ENCODE data around the gene CMSS1.
"Not testable (repeated sequence)": the region's sequence is repeated elsewhere in the genome, so short reads cannot be mapped to it uniquely, and the experiment has no call there.

CMSS1 gene

GRCh38 chr3:100086401-100086800, 268.7 kb downstream of the CMSS1 start:
- Histone ChIP-seq H3K9me3 (ENCODE audit: control insufficient read depth in 2 of 2, low read length in 2 of 2) (no peaks in the 10 kb centered on the region), H3K4me3 (ENCODE audit: low read length in 2 of 2) (no peak overlapping the region), H3K27me3 (ENCODE audit: control insufficient read depth in 1 of 2, insufficient read depth in 2 of 2, low read length in 2 of 2) (no peaks in the 10 kb centered on the region), H3K9ac (ENCODE audit: low read length in 2 of 2) (no peak overlapping the region), H3K27ac (ENCODE audit: low read length) (no peak overlapping the region), H3K4me1 (ENCODE audit: control insufficient read depth, insufficient read depth, low read length) (no peaks in the 10 kb centered on the region), H3K36me3 (ENCODE audit: control insufficient read depth in 2 of 2, insufficient read depth in 2 of 2, low read length in 2 of 2) (no peaks in the 10 kb centered on the region)

GRCh38 chr3:100087198-100087597, 269.5 kb downstream of the CMSS1 start:
- no peak overlapping the region for H3K27ac ChIP-seq (ENCODE audit: low read length)
- H3K4me1 ChIP-seq (ENCODE audit: control insufficient read depth, insufficient read depth, low read length), result no peaks in the 10 kb centered on the region
- H3K4me3 ChIP-seq (ENCODE audit: low read length in 2 of 2), result no peak overlapping the region
- H3K9me3 ChIP-seq (ENCODE audit: control insufficient read depth in 2 of 2, low read length in 2 of 2), result no peaks in the 10 kb centered on the region
- no peak overlapping the region for H3K9ac ChIP-seq (ENCODE audit: low read length in 2 of 2)
- H3K36me3 ChIP-seq (ENCODE audit: control insufficient read depth in 2 of 2, insufficient read depth in 2 of 2, low read length in 2 of 2), result no peaks in the 10 kb centered on the region
- H3K27me3 ChIP-seq (ENCODE audit: control insufficient read depth in 1 of 2, insufficient read depth in 2 of 2, low read length in 2 of 2), result no peaks in the 10 kb centered on the region

DNA sequence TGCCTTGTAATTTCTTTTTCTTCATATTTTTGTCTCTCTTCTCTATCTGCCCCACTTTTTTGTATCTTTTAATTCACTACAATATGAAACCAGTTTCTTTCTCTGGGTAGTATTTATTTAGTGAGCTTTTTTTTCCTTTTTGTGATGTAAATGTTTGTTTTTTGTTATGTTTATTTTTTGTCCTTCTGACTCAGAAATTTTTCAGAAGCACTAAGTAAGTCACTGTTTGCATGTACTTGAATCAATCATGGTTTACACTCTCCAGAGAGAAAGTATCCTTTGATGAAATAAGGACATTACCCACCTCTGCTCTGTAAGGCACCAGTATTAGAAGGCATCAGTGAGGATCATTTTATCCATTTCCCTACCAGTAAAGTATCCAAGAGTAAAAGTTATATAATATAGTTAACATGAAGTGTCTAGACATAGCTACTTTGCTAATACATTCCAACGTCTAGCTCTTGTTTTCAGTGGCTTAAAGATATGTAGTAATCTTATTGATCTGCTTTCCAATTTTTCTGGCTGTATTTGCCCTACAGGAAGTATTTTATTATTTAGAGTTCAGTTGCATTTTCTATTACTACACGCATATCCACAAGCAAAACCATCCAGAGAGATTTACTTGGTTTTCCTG, 271.2 kb downstream of the CMSS1 start:
- no peak overlapping the region for H3K27ac ChIP-seq (ENCODE audit: low read length)
- H3K36me3 ChIP-seq (ENCODE audit: control insufficient read depth in 2 of 2, insufficient read depth in 2 of 2, low read length in 2 of 2), result no peaks in the 10 kb centered on the region
- H3K27me3 ChIP-seq (ENCODE audit: control insufficient read depth in 1 of 2, insufficient read depth in 2 of 2, low read length in 2 of 2), result no peaks in the 10 kb centered on the region
- H3K4me3 ChIP-seq (ENCODE audit: low read length in 2 of 2), result no peak overlapping the region
- no peaks in the 10 kb centered on the region for H3K4me1 ChIP-seq (ENCODE audit: control insufficient read depth, insufficient read depth, low read length)
- no peak overlapping the region for H3K9ac ChIP-seq (ENCODE audit: low read length in 2 of 2)
- H3K9me3 ChIP-seq (ENCODE audit: control insufficient read depth in 2 of 2, low read length in 2 of 2), result no peaks in the 10 kb centered on the region

GRCh38 chr3:100089812-100090668, 272.4 kb downstream of the CMSS1 start:
- Histone ChIP-seq H3K36me3 (ENCODE audit: control insufficient read depth in 2 of 2, insufficient read depth in 2 of 2, low read length in 2 of 2) (no peaks in the 10 kb centered on the region), H3K9me3 (ENCODE audit: control insufficient read depth in 2 of 2, low read length in 2 of 2) (no peaks in the 10 kb centered on the region), H3K27ac (ENCODE audit: low read length) (no peak overlapping the region), H3K4me3 (ENCODE audit: low read length in 2 of 2) (no peak overlapping the region), H3K27me3 (ENCODE audit: control insufficient read depth in 1 of 2, insufficient read depth in 2 of 2, low read length in 2 of 2) (no peaks in the 10 kb centered on the region), H3K9ac (ENCODE audit: low read length in 2 of 2) (no peak overlapping the region), H3K4me1 (ENCODE audit: control insufficient read depth, insufficient read depth, low read length) (no peaks in the 10 kb centered on the region)

DNA sequence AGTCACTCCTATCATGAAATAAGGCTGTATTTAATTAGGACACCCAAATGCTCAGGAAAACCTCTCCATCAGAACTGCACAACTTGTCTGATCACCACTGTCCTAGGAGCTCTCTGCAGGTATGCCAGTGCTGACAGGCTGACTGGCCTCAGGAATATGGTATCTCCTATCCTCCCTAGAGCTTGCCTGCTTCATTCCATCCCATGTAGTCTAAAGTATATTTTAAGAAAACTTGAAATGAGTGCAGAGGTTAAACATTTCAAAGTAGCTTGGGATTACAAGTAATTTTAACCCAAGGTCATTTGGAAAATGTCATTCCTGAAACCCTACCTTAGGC, 273.0 kb downstream of the CMSS1 start:
- no peaks in the 10 kb centered on the region for H3K9me3 ChIP-seq (ENCODE audit: control insufficient read depth in 2 of 2, low read length in 2 of 2)
- H3K9ac ChIP-seq (ENCODE audit: low read length in 2 of 2), result no peak overlapping the region
- H3K4me3 ChIP-seq (ENCODE audit: low read length in 2 of 2), result no peak overlapping the region
- no peaks in the 10 kb centered on the region for H3K4me1 ChIP-seq (ENCODE audit: control insufficient read depth, insufficient read depth, low read length)
- no peak overlapping the region for H3K27ac ChIP-seq (ENCODE audit: low read length)
- no peaks in the 10 kb centered on the region for H3K27me3 ChIP-seq (ENCODE audit: control insufficient read depth in 1 of 2, insufficient read depth in 2 of 2, low read length in 2 of 2)
- no peaks in the 10 kb centered on the region for H3K36me3 ChIP-seq (ENCODE audit: control insufficient read depth in 2 of 2, insufficient read depth in 2 of 2, low read length in 2 of 2)

- H3K36me3 ChIP-seq (ENCODE audit: control insufficient read depth in 2 of 2, insufficient read depth in 2 of 2, low read length in 2 of 2), result no peaks in the 10 kb centered on the region
- peaks cover 6% of the 10 kb centered on the region for H3K4me1 ChIP-seq (ENCODE audit: control insufficient read depth, insufficient read depth, low read length)
- no peak overlapping the region for H3K9ac ChIP-seq (ENCODE audit: low read length in 2 of 2)
- H3K4me3 ChIP-seq (ENCODE audit: low read length in 2 of 2), result no peak overlapping the region
- no peak overlapping the region for H3K27ac ChIP-seq (ENCODE audit: low read length)
- no peaks in the 10 kb centered on the region for H3K9me3 ChIP-seq (ENCODE audit: control insufficient read depth in 2 of 2, low read length in 2 of 2)
- no peaks in the 10 kb centered on the region for H3K27me3 ChIP-seq (ENCODE audit: control insufficient read depth in 1 of 2, insufficient read depth in 2 of 2, low read length in 2 of 2)
These were observed 276.2 kb downstream of the CMSS1 start for GRCh38 chr3:100093831-100094230.

DNA sequence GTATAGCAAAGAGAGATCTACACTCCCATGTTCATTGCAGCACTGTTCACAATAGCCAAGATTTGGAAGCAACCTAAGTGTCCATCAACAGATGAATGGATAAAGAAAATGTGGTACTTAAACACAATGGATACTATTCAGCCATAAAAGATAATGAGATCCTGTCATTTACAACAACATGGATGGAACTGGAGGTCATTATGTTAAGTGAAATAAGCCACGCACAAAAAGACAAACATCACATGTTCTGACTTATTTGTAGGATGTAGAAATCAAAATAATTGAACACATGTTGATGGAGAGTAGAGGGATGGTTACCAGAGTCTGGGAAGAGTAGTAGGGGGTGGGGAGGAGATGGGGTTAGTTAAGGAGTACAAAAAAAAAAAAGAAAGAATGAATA, 278.6 kb downstream of the CMSS1 start:
- not testable (repeated sequence) for H3K27me3 ChIP-seq (ENCODE audit: control insufficient read depth in 1 of 2, insufficient read depth in 2 of 2, low read length in 2 of 2); H3K4me1 ChIP-seq (ENCODE audit: control insufficient read depth, insufficient read depth, low read length); H3K4me3 ChIP-seq (ENCODE audit: low read length in 2 of 2); H3K9ac ChIP-seq (ENCODE audit: low read length in 2 of 2); H3K9me3 ChIP-seq (ENCODE audit: control insufficient read depth in 2 of 2, low read length in 2 of 2); H3K27ac ChIP-seq (ENCODE audit: low read length); H3K36me3 ChIP-seq (ENCODE audit: control insufficient read depth in 2 of 2, insufficient read depth in 2 of 2, low read length in 2 of 2)

- no peak overlapping the region for H3K27ac ChIP-seq (ENCODE audit: low read length)
- H3K36me3 ChIP-seq (ENCODE audit: control insufficient read depth in 2 of 2, insufficient read depth in 2 of 2, low read length in 2 of 2), result no peaks in the 10 kb centered on the region
- no peaks in the 10 kb centered on the region for H3K9me3 ChIP-seq (ENCODE audit: control insufficient read depth in 2 of 2, low read length in 2 of 2)
- H3K9ac ChIP-seq (ENCODE audit: low read length in 2 of 2), result no peak overlapping the region
- H3K4me1 ChIP-seq (ENCODE audit: control insufficient read depth, insufficient read depth, low read length), result peaks cover 6% of the 10 kb centered on the region
- no peak overlapping the region for H3K4me3 ChIP-seq (ENCODE audit: low read length in 2 of 2)
- no peaks in the 10 kb centered on the region for H3K27me3 ChIP-seq (ENCODE audit: control insufficient read depth in 1 of 2, insufficient read depth in 2 of 2, low read length in 2 of 2)
These were observed 279.2 kb downstream of the CMSS1 start for GRCh38 chr3:100096866-100097265.

DNA sequence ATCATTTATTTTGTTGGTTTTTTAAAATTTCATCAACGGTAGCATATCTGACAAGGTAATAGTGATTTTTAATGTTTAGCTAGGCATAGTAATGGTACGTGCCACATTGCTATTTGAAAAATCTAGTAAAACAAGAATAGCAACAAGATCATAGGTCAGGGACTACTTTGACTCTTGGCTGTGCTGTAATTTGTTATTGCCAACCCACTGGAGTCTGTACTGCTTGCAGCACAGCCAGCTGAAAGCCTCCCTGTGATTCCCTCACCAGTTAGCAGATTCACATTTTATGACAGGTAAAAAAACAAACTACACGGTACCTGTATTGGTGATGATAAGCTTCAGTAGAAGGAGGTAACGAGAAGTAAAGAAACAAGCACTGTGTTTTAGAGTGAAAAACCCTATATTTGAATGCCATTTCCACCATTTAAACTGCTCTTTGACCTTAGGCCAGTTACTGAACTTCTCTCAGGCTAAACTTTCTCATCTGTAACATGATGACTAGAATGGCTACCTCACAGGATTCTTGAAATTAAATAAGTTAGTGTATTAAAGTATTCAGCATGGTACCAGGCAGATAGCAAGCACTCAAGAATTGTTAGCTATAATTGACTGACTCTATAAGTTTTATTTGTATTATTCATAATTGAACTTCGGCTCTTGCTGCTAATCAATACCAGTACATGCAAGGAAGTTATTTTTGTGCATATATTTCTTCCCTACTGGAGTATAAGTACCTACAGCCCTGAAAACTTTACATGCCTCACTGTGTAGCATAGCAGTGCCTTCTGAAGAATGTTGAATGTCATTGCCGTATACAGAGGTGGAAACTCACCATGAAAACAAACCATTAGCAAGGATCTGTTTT, 280.5 kb downstream of the CMSS1 start:
- no peak overlapping the region for H3K9ac ChIP-seq (ENCODE audit: low read length in 2 of 2)
- H3K4me1 ChIP-seq (ENCODE audit: control insufficient read depth, insufficient read depth, low read length), result peaks cover 9% of the 10 kb centered on the region
- no peak overlapping the region for H3K4me3 ChIP-seq (ENCODE audit: low read length in 2 of 2)
- no peaks in the 10 kb centered on the region for H3K36me3 ChIP-seq (ENCODE audit: control insufficient read depth in 2 of 2, insufficient read depth in 2 of 2, low read length in 2 of 2)
- no peak overlapping the region for H3K27ac ChIP-seq (ENCODE audit: low read length)
- no peaks in the 10 kb centered on the region for H3K27me3 ChIP-seq (ENCODE audit: control insufficient read depth in 1 of 2, insufficient read depth in 2 of 2, low read length in 2 of 2)
- no peaks in the 10 kb centered on the region for H3K9me3 ChIP-seq (ENCODE audit: control insufficient read depth in 2 of 2, low read length in 2 of 2)

DNA sequence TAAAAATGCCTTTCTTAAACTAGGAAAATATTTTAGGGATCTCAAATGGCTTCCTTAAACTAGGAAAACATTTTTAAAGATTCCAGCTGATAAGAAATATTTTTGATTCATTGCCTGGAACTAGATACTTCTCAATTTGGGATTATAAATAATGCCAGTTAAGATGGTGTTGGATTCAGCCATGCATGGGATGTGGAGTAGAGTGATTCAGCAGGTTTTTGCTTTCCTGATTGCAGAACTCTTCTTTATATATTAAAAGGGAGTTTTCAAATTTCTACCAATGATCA, 281.1 kb downstream of the CMSS1 start:
- Histone ChIP-seq H3K36me3 (ENCODE audit: control insufficient read depth in 2 of 2, insufficient read depth in 2 of 2, low read length in 2 of 2) (no peaks in the 10 kb centered on the region), H3K4me1 (ENCODE audit: control insufficient read depth, insufficient read depth, low read length) (peaks cover 13% of the 10 kb centered on the region), H3K4me3 (ENCODE audit: low read length in 2 of 2) (no peak overlapping the region), H3K9me3 (ENCODE audit: control insufficient read depth in 2 of 2, low read length in 2 of 2) (no peaks in the 10 kb centered on the region), H3K9ac (ENCODE audit: low read length in 2 of 2) (no peak overlapping the region), H3K27ac (ENCODE audit: low read length) (no peak overlapping the region), H3K27me3 (ENCODE audit: control insufficient read depth in 1 of 2, insufficient read depth in 2 of 2, low read length in 2 of 2) (no peaks in the 10 kb centered on the region)

- no peak overlapping the region for H3K9ac ChIP-seq (ENCODE audit: low read length in 2 of 2)
- no peak overlapping the region for H3K27ac ChIP-seq (ENCODE audit: low read length)
- no peaks in the 10 kb centered on the region for H3K27me3 ChIP-seq (ENCODE audit: control insufficient read depth in 1 of 2, insufficient read depth in 2 of 2, low read length in 2 of 2)
- peaks cover 20% of the 10 kb centered on the region for H3K4me1 ChIP-seq (ENCODE audit: control insufficient read depth, insufficient read depth, low read length)
- H3K9me3 ChIP-seq (ENCODE audit: control insufficient read depth in 2 of 2, low read length in 2 of 2), result no peaks in the 10 kb centered on the region
- H3K36me3 ChIP-seq (ENCODE audit: control insufficient read depth in 2 of 2, insufficient read depth in 2 of 2, low read length in 2 of 2), result no peaks in the 10 kb centered on the region
- no peak overlapping the region for H3K4me3 ChIP-seq (ENCODE audit: low read length in 2 of 2)
These were observed 282.0 kb downstream of the CMSS1 start for GRCh38 chr3:100099621-100100020.
